ENCODE results near the gene NPM1. TPM values are rescaled to one million over a fixed set of nuclear protein-coding genes. Genes with fewer than 3 reads are reported as not detected.
A peak's percentile ranks its signal among the peaks of the same experiment; 100 is the strongest.

The NPM1 gene
- total and polyA plus RNA-seq, 4 donors: 133 to 959 (median 363) TPM

Small RNA genes within 50 kb of the gene (small RNA-seq; reads per million reads assigned to genes)
- gene AC091980.1 (not detected), gene MIR3912 (0.86 reads per million, percentile 74 among the genes with 10 or more reads in this experiment), gene RN7SL339P (not detected), gene SNORA70J (not detected)

Other genes starting within 250 kb of the NPM1 start
- gene TLX3, start 78.6 kb upstream of the NPM1 start, total RNA-seq: not detected
- not detected for gene TLX3, start 78.6 kb upstream of the NPM1 start, polyA plus RNA-seq
- under 1 TPM in 1 of 2 donors, not detected in 1; 0.08 TPM for gene FGF18, start 31.8 kb downstream of the NPM1 start, total RNA-seq
- not detected for gene FGF18, start 31.8 kb downstream of the NPM1 start, polyA plus RNA-seq

Data from liver (tissue), 5 donors.